MV-4-11 (cell line): ENCODE data around the gene RAVER1.

Source experiments
- DNase-seq: peaks from one replicate; lab custom pipeline; 2025; lab: John Stamatoyannopoulos, UW

The RAVER1 gene

GRCh38 chr19:10343495-10343894 is 10.2 kb upstream of the RAVER1 start:
- DNase-seq: no peak

- DNase-seq: no peak
Observed at GRCh38 chr19:10339977-10340376, 6.6 kb upstream of the RAVER1 start.

- DNase-seq: peak; percentile 71
Observed at GRCh38 chr19:10339380-10339960, 6.1 kb upstream of the RAVER1 start, which contains the start of gene ICAM3. Gene ICAM3 (minus strand): TSS chr19:10339624. CDS start chr19:10339614, 10 bp downstream.

- no peak for DNase-seq
Observed at GRCh38 chr19:10338940-10339339, 5.6 kb upstream of the RAVER1 start.

GRCh38 chr19:10336725-10337124 is 3.4 kb upstream of the RAVER1 start:
- peak; percentile 51 for DNase-seq

- DNase-seq: no peak
Observed at GRCh38 chr19:10335352-10335985, 2.1 kb upstream of the RAVER1 start.

GRCh38 chr19:10334588-10335351 is 1.4 kb upstream of the RAVER1 start:
- peak; percentile 94 for DNase-seq

- no peak for DNase-seq
Observed at GRCh38 chr19:10333758-10334587, 644 bp upstream of the RAVER1 start.

- DNase-seq: no peak
Observed at GRCh38 chr19:10332158-10332964, 968 bp downstream of the RAVER1 start.

- no peak for DNase-seq
Observed at GRCh38 chr19:10329555-10329954, 3.8 kb downstream of the RAVER1 start.

GRCh38 chr19:10328558-10329429 is 4.5 kb downstream of the RAVER1 start:
- no peak for DNase-seq

GRCh38 chr19:10327793-10328192 is 5.5 kb downstream of the RAVER1 start:
- DNase-seq: no peak

- no peak for DNase-seq
Observed at GRCh38 chr19:10325732-10326131, 7.6 kb downstream of the RAVER1 start.

- no peak for DNase-seq
Observed at GRCh38 chr19:10321874-10322835, 11.2 kb downstream of the RAVER1 start.

GRCh38 chr19:10321417-10321797 is 11.9 kb downstream of the RAVER1 start:
- no peak for DNase-seq

GRCh38 chr19:10320602-10321416 is 12.5 kb downstream of the RAVER1 start:
- no peak for DNase-seq

GRCh38 chr19:10318807-10319682 is 14.3 kb downstream of the RAVER1 start:
- DNase-seq: no peak
